GM19240 (cell line): ENCODE measurements around the gene MAP3K5.
"Not testable (repeated sequence)": the region's sequence is repeated elsewhere in the genome, so short reads cannot be mapped to it uniquely, and the experiment has no call there.

Experiments
- DNase-seq: peaks from one replicate; pipeline ENCODE4 v3.0.0; 2011; ENCODE audit warnings: low spot score; ENCODE audit not compliant: insufficient read length

MAP3K5 gene

GRCh38 chr6:136773473-136773796 lies 18.8 kb downstream of the MAP3K5 start:
- no peak for DNase-seq

- no peak for DNase-seq
These were observed 19.4 kb downstream of the MAP3K5 start for GRCh38 chr6:136772685-136773472.

DNA sequence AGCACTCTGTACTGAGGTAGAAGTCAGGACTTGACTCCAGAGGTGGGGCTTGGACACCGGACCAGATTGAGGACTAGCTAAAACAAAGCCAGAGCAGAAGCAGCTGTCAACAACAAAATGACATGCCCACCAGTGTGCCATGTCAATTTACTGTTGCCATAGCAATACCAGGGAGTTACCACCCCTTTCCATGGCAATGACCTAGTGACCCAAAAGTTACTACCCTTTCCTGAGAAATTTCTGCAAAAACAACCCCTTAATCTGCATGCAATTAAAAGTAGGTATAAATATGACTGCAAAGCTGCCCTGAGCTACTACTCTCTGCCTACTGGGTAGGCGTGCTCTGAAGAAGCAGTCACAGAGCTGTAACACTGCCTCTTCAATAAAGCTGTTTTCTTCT lies 21.0 kb downstream of the MAP3K5 start:
- no peak for DNase-seq

GRCh38 chr6:136769759-136770158 lies 22.5 kb downstream of the MAP3K5 start:
- DNase-seq, result no peak

- DNase-seq, result no peak
These were observed 23.2 kb downstream of the MAP3K5 start for GRCh38 chr6:136769124-136769523.

GRCh38 chr6:136767570-136768309 lies 24.5 kb downstream of the MAP3K5 start:
- DNase-seq, result no peak

DNA sequence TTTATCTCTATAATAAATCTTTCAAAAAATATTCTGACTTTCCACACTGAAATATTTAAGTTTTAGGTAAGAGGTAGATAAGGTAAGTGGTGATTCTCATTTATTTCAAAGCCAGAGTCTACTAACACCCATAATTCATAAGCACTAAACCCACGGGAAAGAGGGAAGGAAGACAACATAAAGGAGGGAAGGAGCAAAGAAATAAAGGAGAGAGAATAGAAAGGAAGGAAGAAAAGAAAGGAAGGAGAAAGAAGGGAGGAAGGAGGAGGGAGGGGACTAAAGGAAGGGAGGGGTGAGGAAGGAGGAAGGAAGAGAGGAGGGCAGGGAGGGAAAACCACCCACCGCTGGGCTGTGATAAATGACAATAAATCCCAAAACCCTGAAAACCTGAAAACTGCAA lies 25.2 kb downstream of the MAP3K5 start:
- no peak for DNase-seq

- DNase-seq, result no peak
These were observed 26.0 kb downstream of the MAP3K5 start for GRCh38 chr6:136766274-136766673.

- no peak for DNase-seq
These were observed 27.7 kb downstream of the MAP3K5 start for GRCh38 chr6:136764517-136764993.

GRCh38 chr6:136763716-136764516 lies 28.4 kb downstream of the MAP3K5 start:
- no peak for DNase-seq

DNA sequence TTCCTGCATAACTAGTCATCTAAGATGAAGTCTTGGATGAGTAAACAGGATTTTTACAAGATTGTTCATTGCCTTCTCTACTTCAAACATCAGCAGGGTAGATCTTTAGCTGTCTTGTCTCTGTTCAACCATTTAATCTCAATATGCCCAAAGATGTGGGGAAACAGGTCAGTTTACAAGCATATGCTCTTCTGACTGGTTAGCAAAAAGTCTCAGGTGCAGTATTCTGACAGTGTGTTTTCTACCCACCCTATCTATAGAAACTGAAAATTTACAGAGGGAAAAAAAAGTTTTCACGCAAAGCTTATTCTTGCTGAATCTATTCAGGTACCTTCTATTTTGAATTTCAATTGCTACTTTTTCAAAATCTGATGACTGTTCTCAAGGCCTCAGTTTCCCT lies 29.0 kb downstream of the MAP3K5 start:
- DNase-seq, result no peak

GRCh38 chr6:136762022-136762975 lies 30.0 kb downstream of the MAP3K5 start:
- no peak for DNase-seq

DNA sequence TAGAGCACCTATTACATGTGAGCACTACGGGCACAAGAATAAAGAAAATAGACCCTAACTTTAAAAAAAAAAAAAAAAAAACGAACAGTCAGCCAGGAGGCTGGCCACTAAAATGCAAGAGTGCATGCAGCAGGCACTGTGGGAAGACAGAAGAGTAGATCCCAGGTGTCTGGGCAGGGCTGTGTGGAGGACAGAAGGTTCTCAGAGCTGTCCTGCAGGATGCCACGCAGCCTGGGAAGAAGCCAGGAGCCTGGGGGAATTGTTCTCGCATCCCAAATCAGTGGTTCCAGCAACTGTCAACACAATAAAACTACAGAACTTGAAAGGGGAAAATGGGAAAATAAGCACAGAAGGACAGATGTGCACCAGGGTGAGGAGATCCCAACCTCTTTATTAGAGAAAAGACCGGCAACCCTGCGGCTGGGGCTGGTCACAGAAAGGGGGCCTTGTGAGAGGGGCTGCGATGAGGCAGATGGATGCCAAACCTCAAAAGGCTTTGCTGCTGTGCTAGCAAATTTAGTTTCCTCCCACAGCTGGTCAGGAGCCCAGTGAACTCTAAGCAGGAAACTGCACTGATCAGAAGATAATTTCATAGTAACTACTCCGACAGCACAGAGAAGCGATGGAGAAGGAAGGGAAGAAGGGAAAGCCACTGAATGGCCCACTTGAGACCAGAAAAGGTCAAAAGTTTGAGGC lies 30.9 kb downstream of the MAP3K5 start:
- DNase-seq, result no peak

DNA sequence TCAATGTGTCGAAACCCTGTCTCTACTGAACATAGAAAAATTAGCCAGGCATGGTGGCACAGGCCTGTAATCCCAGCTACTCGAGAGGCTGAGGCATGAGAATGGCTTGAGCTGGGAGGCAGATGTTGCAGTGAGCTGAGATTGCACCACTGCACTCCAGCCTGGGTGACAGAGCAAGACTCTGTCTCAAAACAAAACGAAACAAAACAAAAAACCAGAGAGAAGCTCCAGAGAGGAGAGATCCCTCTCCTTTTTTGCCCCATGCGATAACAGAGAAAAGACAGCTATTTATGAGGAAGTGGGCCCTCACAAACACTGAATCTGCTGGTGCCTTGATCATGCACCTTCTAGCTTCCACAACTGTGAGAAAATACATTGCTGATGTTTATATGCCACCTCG lies 31.5 kb downstream of the MAP3K5 start:
- DNase-seq, result not testable (repeated sequence)

- no peak for DNase-seq
These were observed 35.1 kb downstream of the MAP3K5 start for GRCh38 chr6:136757150-136757549.

GRCh38 chr6:136754820-136755219 lies 37.5 kb downstream of the MAP3K5 start:
- no peak for DNase-seq

- no peak for DNase-seq
These were observed 38.7 kb downstream of the MAP3K5 start for GRCh38 chr6:136753624-136754023.

GRCh38 chr6:136752554-136752953 lies 39.7 kb downstream of the MAP3K5 start:
- no peak for DNase-seq

GRCh38 chr6:136751991-136752390 lies 40.3 kb downstream of the MAP3K5 start:
- no peak for DNase-seq

DNA sequence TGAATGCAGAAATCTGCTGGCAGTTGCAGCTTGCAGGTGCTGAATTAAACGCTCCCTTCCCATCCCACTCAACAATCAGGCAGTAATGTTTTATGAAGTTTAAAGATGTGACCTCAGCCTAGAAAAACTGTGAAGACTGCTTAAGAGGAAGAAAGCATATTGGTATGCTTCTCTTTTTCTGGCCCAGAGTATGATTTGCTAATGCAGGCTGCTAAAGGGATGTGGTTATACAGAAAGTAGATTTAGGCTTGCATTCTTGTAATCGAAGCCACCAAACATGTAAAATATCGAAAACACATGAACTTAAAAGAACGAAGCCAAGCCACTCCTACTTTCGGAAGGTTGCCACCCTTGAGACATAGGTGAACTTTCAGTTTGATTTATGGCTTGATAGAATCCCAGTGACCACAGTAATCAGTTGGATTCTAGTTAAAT lies 40.7 kb downstream of the MAP3K5 start:
- DNase-seq, result peak; percentile 35
